HG03521 (cell line): ENCODE results near the gene ADGRB2.
"Not testable (repeated sequence)": the region's sequence is repeated elsewhere in the genome, so short reads cannot be mapped to it uniquely, and the experiment has no call there.

Experiments
- ATAC-seq: cut with Tn5 transposase; IDR thresholded peaks from one replicate; pipeline ENCODE4 v1.9.1; 2021; ENCODE audit warnings: mild to moderate bottlenecking, moderate library complexity; ENCODE audit not compliant: unreplicated experiment

Gene ADGRB2

DNA sequence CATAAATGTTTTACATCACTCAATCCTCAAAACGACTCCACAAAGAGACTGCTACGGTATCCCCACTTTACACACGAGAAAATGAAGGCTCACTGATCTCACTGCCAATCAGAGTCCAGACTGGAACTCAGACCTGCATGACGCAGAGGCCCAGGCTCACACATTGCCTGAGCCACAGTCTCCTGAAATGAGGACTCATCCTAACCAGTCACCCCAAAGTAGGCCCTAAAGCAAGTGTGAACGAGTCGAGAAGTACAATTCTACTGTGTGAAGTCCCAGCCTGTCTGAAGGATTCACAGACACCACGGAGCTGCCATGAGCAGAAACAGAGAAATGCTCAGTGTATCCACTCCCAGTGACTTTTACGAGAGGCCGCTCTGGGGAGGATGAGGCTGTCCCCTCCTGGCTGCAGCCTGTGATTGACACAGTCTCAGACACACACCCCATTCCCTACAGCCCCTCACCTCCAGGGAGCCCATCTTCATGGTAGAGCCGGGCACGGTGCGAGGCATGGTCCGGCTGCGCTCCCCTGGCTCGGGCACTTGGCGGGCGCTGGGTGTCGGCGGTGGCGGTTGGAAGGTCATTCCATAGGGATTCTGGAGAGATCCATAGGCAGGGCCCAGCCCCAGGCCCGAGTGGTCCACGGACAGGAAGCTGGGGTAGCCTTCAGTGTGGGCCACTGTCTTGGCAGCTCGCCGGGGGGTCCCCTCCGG, 33.6 kb downstream of the ADGRB2 start:
- ATAC-seq: no peak

DNA sequence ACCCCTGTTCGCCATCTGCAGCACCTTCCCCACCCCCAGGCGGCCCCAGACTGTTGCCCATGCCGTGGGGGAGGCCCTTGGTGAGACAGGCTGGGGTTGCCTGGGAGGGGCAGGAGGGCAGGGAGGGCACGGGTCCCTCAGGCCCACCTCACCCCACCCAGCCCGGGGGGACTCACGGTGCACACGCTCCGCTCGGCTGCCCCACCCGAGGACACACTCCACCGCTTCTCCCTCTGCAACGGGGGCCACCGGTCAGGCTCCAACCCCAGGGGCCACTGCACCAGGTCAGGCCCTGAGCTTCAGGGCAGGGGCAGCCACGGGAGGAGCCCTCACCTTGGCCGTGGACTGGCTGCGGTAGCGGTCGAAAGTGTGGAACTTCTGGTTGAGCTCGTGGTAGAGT, 36.3 kb downstream of the ADGRB2 start:
- no peak for ATAC-seq

DNA sequence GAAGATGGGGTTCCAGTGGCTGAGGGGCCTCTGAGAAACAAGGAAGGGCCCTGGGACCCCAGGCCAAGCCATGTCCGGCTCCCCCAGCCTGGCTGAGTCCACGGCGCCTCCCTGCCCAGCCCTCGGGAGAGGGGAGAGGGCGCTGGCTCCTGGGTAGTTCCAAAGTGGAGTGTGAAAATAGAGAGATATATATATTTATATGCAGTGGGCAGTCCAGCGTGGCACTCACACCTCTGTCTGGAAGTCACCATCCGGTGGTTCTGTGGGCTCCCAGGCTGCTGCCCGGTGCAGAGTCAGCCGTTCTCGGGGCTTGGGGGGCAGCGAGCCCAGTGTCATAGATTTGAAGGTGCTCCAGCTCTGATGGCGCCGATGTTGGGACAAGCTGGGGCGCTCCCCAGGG, 36.9 kb downstream of the ADGRB2 start:
- ATAC-seq: no peak

DNA sequence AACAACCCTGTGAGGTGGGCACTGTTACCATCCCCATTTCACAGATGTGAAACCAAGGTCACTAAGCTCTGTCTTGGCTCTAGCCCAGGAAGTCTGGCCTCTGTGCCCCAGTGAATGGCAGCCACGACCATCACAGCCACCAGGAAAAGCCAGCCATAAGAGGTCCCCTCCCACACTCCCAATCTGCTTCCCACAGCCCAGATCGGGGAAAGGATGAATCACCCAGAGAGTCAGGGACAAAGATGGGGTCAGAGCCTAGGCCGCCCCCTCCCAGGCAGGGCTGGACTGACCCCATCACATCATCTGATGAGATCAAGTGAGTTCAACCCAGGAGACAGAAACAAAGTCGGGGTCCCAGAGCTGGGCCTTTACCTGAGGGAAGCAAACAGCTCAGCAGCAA, 37.4 kb downstream of the ADGRB2 start:
- no peak for ATAC-seq

DNA sequence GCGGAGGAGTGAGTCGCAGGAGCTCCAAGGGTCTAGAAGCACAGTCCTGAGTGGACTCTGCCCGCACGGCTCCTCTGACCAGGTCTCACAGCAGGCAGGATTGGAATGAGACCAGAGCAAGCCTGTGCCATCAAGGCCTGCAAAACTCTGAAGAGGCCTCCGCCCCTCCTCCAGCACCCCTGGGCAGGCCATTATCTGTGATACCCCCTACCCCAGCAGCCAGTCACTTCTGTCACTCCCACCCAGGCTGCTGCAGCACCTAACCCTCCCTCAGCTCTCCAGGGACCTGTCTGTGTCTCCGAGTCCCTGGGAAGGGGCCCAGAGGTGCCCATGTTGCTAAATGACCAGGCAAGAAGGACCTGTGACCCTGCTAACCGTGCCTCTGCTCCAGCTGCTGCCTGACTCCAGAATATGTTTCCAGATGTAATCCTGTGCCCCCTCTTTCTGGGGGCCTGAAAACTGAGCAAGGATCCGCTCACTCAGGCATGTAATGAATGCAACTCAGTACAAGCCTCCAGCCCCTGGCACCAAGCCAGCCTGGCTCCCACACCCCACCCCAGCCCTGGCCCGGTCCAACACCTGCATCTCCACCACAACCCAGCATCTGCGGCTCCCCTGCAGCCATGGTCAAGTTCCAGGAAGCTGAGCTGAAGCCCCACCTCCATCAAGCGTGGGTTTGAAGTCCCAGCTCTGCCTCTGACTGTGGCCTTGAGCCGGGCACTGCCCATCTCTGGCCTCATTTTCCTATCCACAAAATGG, 38.2 kb downstream of the ADGRB2 start:
- ATAC-seq: no peak

DNA sequence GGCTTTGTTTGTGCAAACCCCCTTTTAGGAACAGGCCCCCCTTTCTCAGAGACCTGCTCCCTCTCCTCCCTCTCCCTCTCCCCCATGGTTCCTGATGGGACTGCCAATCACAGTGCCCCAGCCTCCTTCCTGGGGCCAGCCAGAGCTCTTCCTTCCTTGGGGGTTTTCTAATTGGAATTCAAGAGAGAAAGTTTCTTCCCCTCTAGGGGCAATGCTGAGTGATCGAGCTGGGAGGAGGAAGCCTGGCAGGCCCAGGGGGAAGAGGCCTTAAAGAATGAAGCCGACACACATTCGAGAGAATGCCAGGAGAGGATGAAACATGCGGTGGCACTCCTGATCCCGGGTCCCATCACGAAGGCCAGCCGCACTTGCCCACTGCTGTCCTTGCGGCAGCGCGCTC, 39.0 kb downstream of the ADGRB2 start:
- ATAC-seq: no peak

DNA sequence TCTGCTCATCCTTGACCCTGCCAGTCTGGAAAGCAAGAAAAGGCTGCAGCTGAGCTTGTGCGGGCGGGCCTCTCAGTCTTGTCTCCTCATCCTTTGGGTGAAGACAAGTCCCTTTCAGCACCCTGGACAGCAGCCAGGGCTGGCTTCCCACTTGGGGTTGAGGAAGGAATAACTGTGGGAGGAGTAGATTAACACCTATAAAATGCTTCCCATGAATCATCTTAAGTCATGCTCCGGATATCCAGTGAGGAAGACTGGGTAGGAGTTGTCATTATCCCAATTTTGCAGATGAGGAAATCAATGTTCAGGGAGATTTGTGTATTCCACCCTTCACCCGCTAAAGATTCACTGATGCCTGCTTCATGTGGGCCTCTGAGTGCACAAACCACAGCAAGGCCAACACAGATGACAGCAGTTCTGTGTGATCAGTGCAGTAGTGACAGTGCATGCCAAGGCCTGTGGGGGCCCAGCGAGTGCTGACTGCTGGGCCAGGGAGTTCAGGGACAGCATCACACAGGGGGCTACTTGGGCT, 40.2 kb downstream of the ADGRB2 start:
- no peak for ATAC-seq

DNA sequence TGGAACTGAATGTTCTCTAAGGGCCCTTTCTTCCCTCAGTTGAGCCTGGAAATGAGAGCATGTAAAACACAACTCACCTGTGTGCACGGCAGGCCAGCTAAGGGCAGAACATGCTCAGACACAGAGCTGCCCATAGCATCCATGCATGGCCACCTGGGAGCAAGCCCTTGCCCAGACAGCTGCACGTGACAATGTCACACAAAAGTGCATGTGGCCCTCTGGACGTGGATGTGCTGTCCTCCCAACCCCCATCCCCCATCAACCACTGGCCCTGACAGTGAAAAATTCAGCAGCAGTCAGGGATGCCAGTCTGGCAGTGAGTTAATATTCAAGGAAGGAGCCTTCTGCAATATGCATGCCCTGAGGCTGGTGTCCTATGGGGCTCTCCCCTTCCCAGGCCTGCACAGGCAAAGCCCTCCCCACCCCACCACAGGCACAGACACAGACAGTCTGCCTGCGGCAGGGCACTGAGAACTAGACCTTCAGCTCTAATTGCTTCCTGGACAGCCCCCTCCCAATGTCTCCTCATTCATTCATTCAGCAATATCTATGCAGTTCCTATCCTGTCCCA, 45.7 kb downstream of the ADGRB2 start:
- ATAC-seq: no peak

DNA sequence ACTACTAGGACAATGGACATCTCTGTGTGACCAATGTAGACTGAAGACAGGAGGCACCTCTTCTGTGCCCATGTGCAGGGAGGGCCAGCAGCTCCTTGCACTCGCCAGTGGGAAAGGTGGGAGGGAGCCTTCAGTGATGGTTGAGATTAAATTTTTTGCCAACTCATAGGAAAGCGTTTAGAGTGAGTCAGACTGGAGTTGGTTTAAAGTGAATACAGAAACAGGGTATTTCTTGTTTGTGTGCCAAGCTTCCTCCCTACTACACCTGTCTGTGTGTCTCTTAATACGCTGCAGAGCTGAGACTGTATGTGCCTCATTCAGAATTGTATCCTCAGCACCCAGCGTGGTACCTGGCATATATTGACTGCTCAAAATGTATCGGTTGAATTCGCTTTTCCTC, 46.8 kb downstream of the ADGRB2 start:
- no peak for ATAC-seq

DNA sequence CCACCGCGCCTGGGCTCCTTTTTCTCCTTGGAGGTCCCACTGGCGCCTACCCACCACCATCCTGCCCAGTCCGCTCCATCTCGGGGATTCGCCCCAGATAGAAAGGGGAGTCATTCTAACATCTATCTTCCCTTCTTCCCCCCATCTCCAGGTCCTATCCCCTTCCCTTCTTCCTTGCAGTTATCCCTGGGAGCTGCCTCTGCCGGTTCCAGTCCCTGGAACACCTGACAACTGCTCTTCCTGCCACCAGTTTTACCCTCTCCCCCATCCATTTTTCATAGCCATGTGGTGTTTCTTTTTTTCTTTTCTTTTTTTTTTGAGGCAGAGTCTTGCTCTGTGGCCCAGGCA, 48.3 kb downstream of the ADGRB2 start:
- ATAC-seq: no peak

DNA sequence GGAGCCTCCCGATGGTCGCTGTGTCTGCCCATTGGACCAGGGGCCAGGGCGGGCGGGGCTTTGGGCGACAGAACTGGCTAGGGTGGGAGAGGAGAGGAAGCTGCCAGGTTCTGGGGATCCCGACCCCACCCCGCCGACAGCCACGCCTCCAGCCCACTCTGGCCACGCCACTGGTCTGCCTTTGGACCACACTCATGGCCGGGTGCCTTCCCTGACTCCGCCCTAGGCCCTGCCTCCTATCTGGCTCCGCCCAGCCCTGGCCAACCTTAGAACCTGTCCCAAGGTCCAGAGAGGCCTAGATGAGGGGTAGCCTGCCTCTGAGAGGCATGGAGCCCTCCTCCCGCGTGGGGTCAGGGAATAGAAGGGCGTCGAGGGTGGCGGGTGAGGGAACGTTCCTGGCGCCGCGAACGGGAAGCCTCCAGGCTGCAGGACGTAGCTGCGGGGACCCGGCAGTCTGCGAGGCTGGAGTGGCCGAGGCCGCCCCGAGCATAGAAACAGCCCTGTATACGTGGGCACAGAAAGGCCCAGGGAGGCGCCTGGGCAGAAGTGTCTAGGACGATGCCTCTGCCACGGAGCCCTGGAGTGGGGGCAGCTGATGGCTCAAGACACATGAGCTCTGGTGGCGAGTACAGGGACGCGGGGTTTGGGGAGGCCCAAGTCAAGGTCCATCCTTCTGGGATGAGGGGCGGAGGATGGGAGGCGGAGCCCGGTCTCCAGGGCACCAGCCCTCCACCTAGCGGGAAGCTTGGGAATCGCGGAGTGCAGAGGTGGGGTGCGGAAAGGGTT, 48.9 kb downstream of the ADGRB2 start:
- no peak for ATAC-seq

DNA sequence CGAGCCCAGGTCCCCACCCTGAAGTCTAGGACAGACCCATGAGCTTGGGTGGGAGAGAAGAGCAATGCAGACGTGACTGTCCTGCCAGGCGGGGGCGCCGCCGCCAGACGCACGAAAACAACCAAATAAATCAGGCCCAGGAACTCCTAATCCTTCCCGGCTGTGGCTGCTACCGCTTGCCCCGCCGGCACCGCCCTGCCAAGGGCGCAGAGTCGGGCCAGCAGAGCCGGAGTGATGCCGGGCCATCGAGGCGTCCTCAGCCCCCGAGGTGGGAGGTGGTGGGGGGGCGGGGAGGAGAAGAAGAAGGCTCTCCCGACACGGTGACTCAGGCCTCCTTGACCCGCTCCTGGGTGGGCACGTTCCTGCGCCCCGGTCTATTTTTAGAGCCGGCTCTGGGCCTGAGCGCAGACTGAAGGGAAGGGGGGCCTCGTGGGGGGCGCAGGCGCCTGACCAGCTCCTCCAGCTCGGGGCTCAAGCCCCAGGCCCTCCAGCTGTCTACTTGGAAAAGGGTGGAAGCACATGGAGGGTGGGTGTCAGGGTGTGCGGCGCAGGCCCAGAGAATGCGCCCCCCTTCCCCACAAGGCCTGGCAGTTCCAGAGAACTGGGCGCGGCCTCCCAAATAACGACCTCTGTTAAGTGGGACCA, 49.6 kb downstream of the ADGRB2 start:
- no peak for ATAC-seq

DNA sequence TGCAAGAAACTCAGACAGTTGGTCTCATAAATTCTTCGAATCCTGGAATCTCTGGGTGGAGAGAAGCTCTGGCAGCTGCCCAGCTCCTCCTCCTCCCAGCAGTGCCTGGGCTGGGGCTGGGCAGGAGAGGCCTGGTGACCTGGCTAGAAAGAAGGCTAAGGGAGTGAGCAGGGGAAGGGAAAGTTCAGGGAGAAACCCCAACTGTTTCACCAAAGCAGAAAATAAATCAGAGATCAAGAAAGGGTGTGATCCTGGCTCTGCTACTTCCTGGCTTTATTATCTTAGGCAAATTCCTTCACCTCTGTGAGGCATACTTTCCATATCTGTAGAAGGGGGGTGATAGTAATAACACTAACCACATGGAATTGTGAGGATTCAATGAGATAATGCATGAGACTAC, 51.5 kb downstream of the ADGRB2 start:
- no peak for ATAC-seq

DNA sequence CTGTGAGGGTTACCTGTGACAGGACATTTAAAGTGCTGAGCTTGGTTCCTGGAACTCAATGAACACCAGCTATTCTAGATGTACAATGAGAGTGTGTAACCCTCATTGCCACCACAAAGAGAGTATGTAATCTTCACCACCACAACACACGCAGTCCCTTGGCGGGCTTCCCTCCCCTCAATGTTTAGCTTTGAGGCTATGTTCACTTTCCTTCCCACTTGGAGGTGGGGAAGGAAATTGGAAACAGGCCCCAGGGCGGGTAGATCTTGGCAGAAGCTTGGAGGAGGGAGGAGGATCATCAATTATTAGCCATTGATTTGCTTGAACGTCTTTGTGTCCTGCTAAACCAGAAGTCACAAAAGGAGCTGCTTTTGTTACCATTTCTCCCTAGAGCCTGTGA, 52.1 kb downstream of the ADGRB2 start:
- ATAC-seq: no peak

DNA sequence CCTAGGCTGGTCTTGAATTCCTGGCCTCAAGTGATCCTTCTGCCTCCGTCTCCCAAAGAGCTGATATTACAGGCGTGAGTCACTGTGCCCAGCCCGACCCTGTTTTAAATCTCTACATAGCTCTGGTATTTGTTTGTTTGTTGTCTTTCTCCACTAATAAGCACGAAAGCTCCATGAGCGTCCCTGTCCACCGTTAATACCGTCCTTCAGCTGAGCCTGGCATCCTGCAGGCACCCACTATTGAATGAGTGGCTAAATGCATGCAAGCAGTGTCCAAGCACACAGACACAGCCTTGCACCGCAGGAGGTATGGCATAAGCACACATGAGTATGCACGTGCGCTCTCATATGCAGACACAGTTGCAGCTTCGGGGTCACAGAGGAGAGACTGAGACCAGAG, 55.8 kb downstream of the ADGRB2 start:
- no peak for ATAC-seq

DNA sequence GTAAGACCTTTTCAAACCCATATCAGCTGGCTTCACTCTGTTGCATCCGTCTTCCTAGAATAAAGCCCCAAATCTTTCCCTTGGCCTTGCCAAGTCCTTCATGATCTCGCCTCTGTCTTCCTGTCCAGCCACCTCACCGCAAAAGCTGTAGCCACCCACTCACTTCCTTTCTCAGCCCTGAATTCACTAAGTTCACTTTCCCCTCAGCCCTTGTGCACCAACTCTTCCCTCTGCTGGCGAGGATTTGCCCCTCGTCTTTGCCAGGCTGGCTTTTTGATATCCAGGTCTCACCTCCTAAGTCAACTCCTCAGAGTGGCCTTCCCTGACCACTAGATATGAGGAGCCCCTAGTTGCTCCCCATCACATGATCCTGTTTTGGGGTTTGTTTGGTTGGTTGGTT, 56.4 kb downstream of the ADGRB2 start:
- ATAC-seq: no peak

DNA sequence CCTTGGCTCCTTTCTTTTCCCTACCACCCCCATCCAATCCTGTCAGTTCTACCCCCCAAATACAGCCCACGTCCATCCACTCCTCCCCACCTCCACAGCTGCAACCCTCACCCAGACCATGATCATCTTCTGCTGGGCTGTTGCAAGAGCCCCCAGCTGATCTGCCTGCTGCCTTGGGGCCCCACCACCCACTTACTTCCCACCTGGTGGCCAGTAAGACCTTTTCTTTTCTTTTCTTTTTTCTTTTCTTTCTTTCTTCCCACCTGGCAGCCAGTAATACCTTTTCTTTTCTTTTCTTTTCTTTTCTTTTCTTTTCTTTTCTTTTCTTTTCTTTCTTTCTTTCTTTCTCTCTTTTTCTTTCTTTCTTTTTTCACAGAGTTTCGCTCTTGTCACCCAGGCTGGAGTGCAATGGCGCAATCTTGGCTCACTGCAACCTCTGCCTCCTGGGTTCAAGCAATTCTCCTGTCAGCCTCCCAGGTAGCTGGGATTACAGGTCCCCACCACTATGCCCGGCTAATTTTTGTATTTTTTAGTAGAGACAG, 57.0 kb downstream of the ADGRB2 start:
- ATAC-seq: not testable (repeated sequence)

DNA sequence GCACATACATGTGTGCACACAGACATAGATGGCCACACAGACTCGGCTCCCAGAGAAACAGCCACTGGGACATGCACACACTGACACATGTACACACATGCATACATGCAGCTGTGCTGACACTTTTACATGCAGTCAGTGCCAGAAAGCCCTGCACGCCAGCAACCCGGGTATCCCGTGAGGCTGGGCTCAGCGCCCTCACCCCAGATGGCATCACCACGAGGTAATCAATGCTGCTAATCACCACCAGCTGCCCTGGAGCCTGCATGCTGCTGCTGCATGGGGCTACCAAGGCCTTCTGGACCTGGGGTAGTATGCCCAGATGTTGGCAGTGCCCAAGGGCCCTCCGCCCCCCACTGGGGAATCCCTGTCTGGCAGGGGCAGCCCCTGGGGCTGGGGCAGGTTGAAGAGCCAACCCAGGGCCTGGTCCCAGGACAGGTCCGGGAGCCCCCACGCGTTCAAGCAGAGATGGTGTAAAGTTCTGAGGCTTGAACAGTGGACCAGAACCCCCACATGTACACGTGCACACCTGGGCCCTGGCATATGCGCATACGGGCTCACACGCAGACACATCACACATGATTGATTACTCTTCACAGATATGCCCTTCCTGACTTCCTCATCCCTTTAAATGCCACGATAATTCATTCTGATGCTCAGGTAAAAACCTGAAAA, 57.6 kb downstream of the ADGRB2 start:
- ATAC-seq: no peak

DNA sequence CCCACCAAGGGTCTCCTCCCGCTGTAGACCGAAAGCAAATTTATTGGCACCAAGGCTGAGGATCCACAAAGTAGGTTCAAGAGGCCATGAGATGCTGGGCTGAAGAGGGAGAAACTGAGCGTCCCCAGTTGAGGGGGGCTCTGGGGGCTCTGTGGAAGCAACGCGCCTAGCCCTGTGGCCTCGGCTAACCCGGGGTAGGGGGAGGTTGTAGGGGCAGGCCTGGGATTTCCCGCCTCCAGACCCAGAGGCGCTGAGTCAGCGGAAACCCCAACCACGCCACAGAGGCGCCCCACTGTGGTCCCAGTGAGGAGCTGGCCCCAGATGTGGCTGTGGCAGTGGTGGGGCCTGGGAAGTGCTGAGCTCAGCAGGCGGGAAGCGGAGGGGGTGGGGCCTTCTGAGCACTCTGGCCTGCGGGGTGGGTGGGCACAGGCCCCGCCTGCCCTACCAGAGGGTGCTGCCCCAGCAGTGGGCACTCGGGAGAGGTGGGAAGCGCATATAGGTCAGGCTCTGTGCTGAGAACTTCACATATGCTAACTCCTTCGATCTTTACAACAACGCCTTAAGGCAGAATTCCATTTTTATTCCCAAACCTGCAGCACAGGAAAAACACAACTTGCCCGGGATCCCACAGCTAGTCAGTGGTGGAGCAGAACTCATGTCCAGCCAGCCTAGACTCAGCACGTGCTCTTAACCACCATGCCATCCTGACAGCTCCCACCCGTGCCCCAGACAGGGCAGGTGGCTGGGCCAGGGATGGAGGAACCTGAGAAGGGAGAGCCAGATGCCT, 58.9 kb downstream of the ADGRB2 start:
- no peak for ATAC-seq
